ENCODE measurements around the gene MEIOB. TPM values are rescaled to one million over a fixed set of nuclear protein-coding genes. Genes with fewer than 3 reads are reported as not detected.

Gene MEIOB
- total RNA-seq, 1 experiment from 2014 or later = 0.62 TPM

- intact Hi-C loops (cut with micrococcal nuclease; ENCODE audit: unreplicated experiment) = loop anchor here (10.0 kb wide), 1 partner anchor 48 kb away; the partner anchor contains the start of genes EME2, MRPS34 and NME3
- ChIA-PET CTCF (no interaction called here), POLR2A (ENCODE audit: low non-redundant PET) (no interaction called here)
- Histone ChIP-seq H3K4me3 (ENCODE audit: low read depth, low read length, poor library complexity, severe bottlenecking) (no peak overlapping the region), H3K9me3 (ENCODE audit: low read depth, low read length, poor library complexity, severe bottlenecking) (no peaks in the 10 kb centered on the region), H3K4me1 (ENCODE audit: insufficient read depth, low read length, poor library complexity, severe bottlenecking) (no peaks in the 10 kb centered on the region), H3K36me3 (ENCODE audit: insufficient read depth, low read length, poor library complexity, severe bottlenecking) (no peaks in the 10 kb centered on the region), H3K27ac (ENCODE audit: low read depth, low read length, poor library complexity, severe bottlenecking) (no peak overlapping the region), H3K27me3 (replicated peaks; ENCODE audit: insufficient read depth, low read depth, low read length, poor library complexity) (no peaks in the 10 kb centered on the region)
- no TSS peak for BruUV-seq (replicated peaks)
- TF ChIP-seq EZH2 (IDR thresholded peaks at IDR 0.05; ENCODE audit: borderline replicate concordance, low read depth, low read length, poor library complexity, severe bottlenecking) (no peak), CTCF (conservative IDR thresholded peaks at IDR 0.05; ENCODE audit: low read depth, low read length) (no peak)
- no peak for DNase-seq (ENCODE audit: low spot score)
Measured at GRCh38 chr16:1822801-1823200, 49.2 kb downstream of the MEIOB start.

- POLR2A ChIA-PET (ENCODE audit: low non-redundant PET) = no interaction called here
Measured at GRCh38 chr16:1821861-1822611, 49.9 kb downstream of the MEIOB start.

GRCh38 chr16:1820946-1821290, 51.0 kb downstream of the MEIOB start:
- ChIA-PET CTCF (no interaction called here), POLR2A (ENCODE audit: low non-redundant PET) (no interaction called here)
- no TSS peak for BruUV-seq (replicated peaks)
- TF ChIP-seq CTCF (conservative IDR thresholded peaks at IDR 0.05; ENCODE audit: low read depth, low read length) (no peak), EZH2 (IDR thresholded peaks at IDR 0.05; ENCODE audit: borderline replicate concordance, low read depth, low read length, poor library complexity, severe bottlenecking) (no peak)
- H3K27ac ChIP-seq (ENCODE audit: low read depth, low read length, poor library complexity, severe bottlenecking) = no peak overlapping the region
- intact Hi-C loops (cut with micrococcal nuclease; ENCODE audit: unreplicated experiment) = loop anchor here (10.0 kb wide), 1 partner anchor 46 kb away; the partner anchor contains the start of genes EME2, MRPS34 and NME3
- H3K4me3 ChIP-seq (ENCODE audit: low read depth, low read length, poor library complexity, severe bottlenecking) = no peak overlapping the region
- DNase-seq (ENCODE audit: low spot score) = no peak
- H3K4me1 ChIP-seq (ENCODE audit: insufficient read depth, low read length, poor library complexity, severe bottlenecking) = no peaks in the 10 kb centered on the region
- no peaks in the 10 kb centered on the region for H3K27me3 ChIP-seq (replicated peaks; ENCODE audit: insufficient read depth, low read depth, low read length, poor library complexity)
- no peaks in the 10 kb centered on the region for H3K9me3 ChIP-seq (ENCODE audit: low read depth, low read length, poor library complexity, severe bottlenecking)
- no peaks in the 10 kb centered on the region for H3K36me3 ChIP-seq (ENCODE audit: insufficient read depth, low read length, poor library complexity, severe bottlenecking)

More at GRCh38 chr16:1821861-1822611, 49.9 kb downstream of the MEIOB start:
- Histone ChIP-seq H3K4me3 (ENCODE audit: low read depth, low read length, poor library complexity, severe bottlenecking) (no peak overlapping the region), H3K27me3 (replicated peaks; ENCODE audit: insufficient read depth, low read depth, low read length, poor library complexity) (no peaks in the 10 kb centered on the region), H3K27ac (ENCODE audit: low read depth, low read length, poor library complexity, severe bottlenecking) (no peak overlapping the region), H3K9me3 (ENCODE audit: low read depth, low read length, poor library complexity, severe bottlenecking) (no peaks in the 10 kb centered on the region), H3K4me1 (ENCODE audit: insufficient read depth, low read length, poor library complexity, severe bottlenecking) (no peaks in the 10 kb centered on the region), H3K36me3 (ENCODE audit: insufficient read depth, low read length, poor library complexity, severe bottlenecking) (no peaks in the 10 kb centered on the region)
- intact Hi-C loops (cut with micrococcal nuclease; ENCODE audit: unreplicated experiment) = loop anchor here (10.0 kb wide), 1 partner anchor 47 kb away; the partner anchor contains the start of genes EME2, MRPS34 and NME3
- no TSS peak for BruUV-seq (replicated peaks)
- CTCF ChIA-PET = no interaction called here
- DNase-seq (ENCODE audit: low spot score) = no peak
- TF ChIP-seq CTCF (conservative IDR thresholded peaks at IDR 0.05; ENCODE audit: low read depth, low read length) = no peak
- no peak for TF ChIP-seq EZH2 (IDR thresholded peaks at IDR 0.05; ENCODE audit: borderline replicate concordance, low read depth, low read length, poor library complexity, severe bottlenecking)
